LoVo (cell line): ENCODE results near the gene ATP6V0A1.
"Not testable (repeated sequence)": the region's sequence is repeated elsewhere in the genome, so short reads cannot be mapped to it uniquely, and the experiment has no call there.

ENCODE experiments used
- DNase-seq: peaks from one replicate; pipeline ENCODE4 v3.0.0-alpha.2; 2016; ENCODE audit warnings: low spot score

Gene ATP6V0A1

DNA sequence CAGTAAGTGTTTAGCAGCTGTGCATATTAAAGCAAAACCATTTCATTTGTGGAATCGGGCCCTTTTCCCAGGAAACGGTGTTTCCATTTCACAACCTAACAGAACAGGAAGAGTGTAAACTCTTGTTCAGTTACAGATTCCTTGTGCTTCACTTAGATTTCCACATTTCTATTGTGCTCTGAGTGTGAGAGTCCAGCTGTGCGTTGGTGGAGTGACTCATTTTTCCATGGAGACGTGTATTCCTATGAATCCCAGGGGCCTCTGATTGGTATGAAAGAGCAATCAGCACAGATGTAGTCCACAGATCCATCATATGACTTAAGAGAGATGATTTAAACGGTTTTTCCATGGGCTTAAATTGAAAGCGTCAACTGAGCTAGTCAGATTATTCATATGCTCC is 22.3 kb upstream of the ATP6V0A1 start:
- DNase-seq: no peak

DNA sequence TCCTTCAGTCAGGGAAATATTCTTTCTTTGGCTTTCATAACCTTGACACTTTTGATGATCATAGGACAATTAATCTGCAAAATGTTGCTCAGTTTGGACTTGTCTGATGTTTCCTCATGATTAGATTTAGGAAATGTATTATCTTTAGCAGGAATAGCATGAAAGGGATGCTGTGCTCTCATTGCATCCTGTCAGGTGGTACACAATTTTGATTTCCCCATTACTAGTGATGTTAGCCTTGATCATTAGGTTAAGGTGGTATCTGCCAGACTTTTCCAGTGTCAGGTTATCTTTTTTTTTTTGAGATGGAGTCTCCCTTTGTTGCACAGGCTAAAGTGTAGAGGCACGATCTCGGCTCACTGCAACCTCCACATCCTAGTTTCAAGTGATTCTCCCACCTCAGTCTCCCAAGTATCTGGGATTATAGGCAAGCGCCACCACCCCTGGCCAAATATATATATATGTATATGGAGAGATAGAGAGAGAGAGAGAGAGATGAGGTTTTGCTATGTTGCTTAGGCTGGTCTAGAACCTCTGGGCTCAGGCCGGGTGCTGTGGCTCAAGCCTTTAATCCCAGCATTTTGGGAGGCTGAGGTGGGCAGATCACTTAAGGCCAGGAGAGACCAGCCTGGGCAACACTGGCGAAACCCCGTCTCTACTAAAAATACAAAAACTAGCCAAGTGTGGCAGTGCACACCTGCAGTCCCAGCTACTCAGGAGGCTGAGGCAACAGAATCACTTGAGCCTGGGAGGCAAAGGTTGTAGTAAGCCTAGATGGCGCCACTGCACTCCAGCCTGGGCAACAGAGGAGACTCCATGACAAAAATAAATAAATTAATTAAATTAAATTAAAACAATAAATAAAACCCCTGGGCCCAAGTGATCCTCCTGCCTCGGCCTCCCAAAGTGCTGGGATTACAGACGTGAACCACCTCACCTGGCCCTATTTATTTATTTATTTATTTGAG is 19.8 kb upstream of the ATP6V0A1 start:
- no peak for DNase-seq

DNA sequence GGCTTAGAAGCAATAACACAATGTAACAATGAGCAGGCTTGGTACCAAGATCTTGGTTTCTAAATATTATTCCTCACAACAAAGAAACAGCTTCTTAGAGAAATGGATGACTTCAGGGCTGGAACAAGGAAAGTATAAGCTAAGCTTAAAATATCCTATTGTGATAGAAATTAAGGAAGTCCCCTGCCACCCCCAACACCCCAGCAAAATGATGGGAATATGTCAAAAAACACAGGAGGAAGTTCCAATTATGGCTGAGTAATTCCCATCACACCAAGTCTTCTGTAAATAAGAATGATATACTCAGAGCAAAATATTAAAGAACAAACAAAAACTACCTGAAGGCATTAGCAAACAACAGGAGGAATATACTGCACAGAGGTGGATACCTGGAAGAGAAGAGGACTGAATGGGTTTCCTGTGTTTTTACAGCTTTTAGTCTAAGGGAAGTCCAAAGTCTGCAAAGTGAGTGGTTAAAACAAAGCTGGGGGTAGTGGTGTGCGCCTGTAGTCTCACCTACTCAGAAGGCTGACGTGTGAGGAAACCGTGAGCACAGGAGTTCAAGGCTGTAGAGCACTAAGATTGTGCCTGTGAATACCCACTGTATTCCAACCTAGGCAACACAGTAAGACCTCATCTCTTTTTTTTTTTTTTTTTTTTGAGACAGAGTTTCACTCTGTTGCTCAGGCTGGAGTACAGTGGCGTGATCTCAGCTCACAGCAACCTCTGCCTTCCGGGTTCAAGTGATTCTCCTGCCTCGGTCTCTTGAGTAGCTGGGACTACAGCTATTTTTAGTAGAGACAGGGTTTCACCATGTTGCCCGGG is 17.1 kb upstream of the ATP6V0A1 start:
- no peak for DNase-seq

DNA sequence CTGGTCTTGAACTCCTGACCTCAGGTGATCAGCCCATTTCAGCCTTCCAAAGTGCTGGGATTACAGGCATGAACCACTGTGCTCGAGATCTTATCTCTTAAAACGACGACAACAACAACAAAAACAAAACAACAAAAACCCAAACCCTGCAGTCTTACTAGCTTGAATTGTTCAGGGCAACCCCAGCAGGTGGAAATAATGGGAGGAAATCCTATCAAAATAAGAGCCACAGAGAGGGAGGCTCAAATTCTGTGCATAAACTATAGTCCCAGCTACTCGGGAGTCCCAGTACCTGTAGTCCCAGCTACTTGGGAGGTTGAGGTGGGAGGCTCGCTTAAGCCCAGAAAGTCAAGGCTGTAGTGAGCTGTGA is 16.5 kb upstream of the ATP6V0A1 start:
- no peak for DNase-seq

DNA sequence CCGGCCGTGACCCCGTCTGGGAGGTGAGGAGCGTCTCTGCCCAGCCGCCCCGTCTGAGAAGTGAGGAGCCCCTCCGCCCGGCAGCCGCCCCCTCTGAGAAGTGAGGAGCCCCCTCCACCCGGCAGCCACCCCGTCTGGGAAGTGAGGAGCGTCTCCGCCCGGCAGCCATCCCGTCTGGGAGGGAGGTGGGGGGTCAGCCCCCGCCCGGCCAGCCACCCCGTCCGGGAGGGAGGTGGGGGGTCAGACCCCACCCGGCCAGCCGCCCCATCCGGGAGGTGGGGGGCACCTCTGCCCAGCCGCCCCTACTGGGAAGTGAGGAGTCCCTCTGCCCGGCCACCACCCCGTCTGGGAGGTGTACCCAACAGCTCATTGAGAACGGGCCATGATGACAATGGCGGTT is 9.5 kb upstream of the ATP6V0A1 start:
- not testable (repeated sequence) for DNase-seq

DNA sequence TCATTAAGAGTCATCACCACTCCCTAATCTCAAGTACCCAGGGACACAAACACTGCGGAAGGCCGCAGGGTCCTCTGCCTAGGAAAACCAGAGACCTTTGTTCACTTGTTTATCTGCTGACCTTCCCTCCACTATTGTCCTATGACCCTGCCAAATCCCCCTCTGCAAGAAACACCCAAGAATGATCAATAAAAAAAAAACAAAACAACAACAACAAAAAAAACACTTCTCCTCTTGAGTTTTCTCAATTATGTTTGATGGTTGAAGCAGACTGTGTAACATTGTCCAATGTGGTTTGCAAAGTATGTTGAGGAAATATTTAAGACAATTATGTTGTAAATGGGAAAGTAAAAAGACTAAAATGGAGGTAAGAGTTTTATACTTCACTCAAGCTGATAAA is 8.8 kb upstream of the ATP6V0A1 start:
- DNase-seq: not testable (repeated sequence)

DNA sequence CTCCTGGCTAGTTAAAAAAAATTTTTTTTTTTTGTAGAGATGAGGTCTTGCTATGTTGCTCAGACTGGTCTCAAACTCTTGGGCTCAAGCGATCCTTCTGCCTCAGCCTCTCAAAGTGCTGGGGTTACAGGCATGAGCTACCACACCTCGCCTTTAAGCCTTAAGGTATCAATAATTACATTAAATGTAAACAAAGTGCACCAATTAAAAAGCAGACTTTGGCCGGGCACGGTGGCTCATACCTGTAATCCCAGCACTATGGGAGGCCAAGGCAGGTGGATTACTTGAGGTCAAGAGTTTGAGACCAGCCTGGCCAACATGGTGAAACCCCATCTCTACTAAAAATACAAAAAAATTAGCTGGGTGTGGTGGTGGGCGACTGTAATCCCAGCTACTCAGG is 7.4 kb upstream of the ATP6V0A1 start:
- DNase-seq: not testable (repeated sequence)

DNA sequence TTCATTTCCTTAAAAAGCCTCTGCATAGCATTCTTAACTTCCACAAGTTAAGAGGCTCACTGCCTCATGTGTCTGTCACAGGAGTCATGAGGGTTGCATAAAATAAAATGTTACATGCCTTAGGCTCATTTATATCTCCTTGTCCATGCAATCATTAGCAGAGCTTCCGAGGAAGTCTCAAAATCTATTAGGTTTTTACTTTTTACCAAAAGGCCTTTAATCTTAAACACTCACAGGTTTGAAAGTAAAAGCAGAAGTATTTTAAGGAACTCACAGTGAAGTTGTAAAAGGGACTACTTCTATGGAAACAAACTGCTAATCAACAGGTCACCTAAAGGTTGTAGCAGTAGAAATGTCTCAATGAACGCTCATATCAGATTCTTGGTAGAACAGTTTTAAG is 5.2 kb upstream of the ATP6V0A1 start:
- no peak for DNase-seq

DNA sequence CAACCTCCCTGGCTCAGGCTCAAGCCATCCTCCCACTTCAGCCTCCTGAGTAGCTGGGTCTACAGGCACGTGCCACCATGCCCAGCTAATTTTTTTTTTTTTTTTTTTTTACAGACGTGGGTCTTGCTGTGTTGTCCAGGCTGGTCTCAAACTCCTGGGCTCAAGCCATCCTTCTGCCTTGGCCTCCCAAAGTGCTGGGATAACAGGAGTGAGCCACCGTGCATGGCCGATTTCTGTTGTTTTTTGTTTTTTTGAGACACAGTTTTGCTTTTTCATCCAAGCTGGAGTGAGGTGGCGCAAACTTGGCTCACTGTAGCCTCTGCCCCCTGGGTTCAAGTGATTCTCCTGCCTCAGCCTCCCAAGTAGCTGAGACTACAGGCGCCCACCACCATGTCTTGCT is 3.7 kb upstream of the ATP6V0A1 start:
- DNase-seq: not testable (repeated sequence)

DNA sequence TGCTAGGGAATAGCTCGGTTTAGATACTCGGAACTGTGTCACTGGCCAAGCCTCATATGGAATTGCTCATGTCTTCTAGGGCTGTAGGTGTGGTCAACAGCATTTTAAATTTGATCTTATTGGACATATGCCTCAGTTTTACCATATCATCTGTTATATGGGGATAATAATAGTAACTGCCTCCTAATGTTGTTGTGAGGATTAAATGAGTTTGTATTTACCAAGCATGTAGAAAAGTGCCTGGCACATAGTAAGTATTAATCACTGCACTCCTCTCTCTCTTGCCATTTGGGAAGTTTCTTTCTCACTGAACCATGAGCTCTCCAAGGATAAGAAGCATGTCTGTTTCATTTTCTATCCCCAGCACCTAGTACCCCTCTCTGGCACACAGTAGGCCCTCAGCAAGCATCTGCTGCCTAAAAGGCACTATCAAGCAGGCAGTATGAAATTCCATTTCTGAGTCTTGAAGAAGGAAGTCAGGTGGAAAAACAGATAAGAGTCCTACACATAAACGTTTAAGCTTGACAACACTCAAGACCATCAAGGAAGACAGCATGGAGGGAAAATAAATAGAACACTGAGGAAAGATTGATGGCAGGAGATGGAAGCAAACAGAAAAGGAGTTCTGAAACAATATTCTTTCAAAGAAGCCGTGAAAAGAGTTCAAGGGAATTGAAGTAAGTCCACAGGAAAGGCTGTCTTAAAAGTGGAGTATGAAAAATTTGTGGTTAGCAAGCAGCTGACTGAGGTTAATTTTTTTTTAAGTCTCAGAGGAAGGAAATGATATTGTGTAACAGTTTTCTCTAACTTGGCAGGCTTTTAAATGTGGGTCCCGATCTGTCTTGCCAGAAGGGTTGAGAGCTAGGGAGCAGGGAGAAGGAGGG is 2.2 kb upstream of the ATP6V0A1 start:
- DNase-seq: no peak

DNA sequence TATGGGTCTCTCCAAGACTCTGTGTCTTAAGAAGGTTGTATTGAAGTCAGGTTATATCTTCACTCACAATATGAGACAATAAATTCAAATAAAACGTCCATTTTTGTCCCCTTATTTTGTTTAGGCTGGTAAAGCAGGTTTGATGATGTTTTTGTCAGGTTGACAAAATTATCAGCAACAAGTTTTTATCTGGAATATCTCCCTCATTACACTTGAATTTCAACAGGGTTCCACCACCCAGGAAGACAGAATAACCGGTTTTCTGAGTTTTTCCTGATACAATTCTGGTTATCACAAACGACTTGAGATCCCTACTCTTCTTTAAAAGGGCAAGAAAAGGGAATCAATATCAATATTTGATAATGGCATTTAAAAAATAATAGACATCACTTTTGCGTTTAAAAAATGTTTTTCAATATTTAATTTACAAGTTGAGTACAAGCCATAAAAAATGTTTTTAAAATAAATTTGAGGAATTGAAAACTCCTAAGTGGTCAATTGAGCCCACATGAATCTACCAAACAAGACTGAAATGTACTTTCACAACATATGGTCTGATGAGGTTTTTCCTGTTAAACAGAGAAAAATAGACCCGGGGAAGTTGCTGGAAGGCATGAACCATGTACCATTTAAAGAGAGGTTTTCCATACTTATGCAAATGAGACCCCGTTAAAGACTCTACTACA is 1.4 kb upstream of the ATP6V0A1 start:
- no peak for DNase-seq

DNA sequence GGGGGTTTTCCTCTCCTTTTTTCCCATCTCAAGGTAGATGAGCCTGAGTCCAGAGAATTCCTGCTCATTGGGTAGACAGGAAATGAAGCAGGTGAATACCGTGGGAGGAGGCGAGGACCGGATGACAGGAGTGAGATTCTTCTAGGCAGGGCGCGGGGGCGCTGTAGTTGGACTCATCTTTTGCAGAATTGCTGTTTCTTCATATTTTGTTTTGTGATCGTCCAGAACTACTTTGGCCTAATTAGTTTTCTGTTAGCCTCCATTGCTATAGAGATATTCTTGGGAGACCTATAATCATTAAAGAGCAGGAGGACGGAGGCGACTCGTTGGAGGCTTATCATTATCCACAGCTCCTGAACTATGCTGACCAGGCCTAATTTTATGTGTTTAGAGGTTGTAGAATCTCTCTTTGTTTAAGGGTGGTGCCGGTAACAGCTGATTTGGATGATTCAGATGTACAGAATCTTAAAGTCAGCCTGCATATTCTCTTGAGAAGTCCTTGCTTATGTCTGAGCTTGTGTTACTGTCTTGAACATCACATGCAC is 650 bp downstream of the ATP6V0A1 start:
- peak; percentile 38 for DNase-seq

DNA sequence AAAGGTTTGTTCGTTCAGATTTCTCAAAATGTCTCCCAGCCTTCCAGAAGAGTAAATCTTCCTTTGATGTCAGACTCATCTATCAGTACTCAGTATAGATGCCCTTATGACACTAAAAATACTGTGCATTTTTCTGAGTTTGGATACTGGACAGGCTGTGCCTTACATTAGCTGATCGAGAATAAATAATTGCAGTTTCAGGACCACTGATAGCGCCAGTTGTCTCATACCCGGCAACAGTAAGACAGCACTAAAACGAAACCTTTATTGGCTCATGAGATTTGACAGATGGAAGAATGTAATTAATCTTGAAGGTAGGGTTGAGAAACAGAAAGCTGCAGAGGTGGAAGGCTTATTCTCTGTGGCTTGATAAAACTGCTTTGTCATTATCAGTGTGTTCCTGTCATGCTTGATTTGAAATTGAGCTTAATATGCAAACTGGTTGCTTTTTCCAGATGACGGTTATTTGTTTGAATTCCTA is 1.2 kb downstream of the ATP6V0A1 start:
- DNase-seq: no peak

DNA sequence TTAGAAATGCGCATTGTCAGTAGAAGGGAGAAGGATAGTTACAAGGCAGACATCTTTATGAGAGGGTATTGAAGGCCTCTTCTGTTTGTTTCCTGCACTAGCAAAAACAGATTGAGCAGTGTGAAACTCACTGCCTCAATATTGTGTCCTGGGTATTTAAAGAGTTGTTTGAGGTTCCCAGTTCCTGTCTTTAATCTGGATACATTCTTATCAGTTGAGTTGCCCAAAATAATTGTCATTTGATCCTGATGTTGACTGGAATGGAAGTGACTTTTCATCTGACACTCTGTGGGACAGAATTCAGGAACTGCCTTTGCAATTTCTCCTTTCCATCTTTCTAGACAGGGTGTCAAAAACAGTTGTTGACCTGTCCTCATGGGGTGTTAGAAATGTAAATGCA is 1.7 kb downstream of the ATP6V0A1 start:
- no peak for DNase-seq

DNA sequence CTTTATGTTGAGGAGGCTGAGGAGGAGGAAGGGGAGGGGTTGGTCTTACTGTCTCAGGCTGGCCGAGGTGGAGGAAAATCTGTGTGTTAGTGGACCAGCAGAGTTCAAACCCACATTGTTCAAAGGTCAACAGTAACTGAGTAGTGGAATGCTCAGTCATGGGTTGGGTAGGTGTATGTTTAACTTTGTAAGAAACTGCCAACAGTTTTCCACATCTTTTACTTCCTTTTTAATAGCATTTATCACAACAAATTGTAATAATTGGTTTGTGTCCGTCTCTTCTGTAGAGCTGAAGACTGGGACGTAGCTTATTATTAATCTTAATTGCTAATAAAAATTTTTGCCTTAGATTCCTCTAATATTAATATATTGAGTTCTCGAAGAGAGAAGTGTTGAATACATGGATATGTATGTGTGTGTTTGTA is 5.3 kb downstream of the ATP6V0A1 start:
- peak; percentile 34 for DNase-seq

DNA sequence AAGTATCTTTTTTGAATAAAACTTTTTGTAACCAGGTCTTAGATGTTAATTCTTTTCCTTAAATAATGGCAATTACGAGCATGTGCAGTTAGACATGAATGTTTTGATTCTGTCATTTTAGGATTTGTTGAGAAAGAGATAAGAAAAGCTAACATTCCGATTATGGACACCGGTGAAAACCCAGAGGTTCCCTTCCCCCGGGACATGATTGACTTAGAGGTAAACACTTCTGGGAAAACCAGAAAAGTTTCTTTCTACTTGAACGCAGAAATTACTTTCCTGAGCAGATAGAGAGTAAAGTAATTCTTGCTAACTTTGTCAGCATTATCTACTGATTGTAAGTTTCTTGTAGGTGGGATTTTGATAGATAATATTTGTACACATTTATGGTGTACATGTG is 9.2 kb downstream of the ATP6V0A1 start:
- no peak for DNase-seq

DNA sequence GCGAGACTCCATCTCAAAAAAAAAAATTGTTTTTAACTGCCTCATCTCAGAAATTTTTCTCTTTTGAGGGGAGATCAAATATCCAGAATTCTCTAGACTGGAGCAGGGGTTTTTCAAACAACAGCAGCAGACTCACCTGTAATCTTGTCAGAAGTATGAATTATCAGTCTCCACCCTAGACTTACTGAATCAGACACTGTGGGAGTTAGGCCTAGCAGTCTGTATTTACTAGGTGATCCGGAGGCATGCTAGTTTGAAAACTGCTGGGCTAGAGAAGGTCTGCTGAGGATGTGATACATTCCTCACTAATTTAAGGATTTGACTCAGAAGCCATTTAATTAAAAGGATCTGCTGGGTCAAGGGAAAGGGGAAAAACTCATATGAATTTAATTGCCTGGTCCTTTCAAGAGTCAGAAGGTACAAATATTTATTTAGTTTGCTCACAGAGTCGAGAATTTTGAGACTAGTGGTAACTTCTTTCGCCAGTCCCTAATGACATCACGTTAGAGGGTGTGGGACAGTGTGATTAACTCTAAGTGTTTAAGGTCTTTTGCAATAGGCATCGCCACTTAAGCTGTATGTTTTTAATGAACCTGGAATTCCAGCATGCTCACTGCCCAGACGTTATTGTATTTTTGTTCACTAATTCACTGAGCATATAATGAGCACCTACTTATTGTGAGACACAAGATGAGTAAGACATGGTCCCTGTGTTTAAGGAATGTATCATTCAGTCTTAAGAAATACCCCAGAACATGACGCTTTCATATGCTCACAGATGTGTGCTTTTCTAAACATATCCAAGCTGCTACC is 14.2 kb downstream of the ATP6V0A1 start:
- DNase-seq: no peak

DNA sequence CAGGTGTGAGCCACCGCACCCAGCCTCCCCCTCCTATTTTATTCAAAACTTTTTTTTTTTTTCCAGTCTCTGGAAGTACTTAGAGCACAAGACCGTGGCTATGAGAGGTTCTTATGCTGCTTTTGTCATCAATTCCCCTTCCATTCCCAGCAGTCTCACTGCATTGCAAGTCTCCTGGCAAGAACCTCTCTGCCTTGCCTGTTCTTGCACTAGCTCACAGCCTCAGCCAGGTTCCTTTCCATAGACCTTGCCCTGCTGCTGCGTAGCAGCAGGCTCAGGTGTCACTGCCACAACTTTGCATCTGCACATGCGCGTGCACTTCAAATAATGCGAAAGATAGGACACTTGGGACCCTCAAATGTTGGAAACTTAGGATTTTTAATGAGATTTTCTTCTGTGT is 15.6 kb downstream of the ATP6V0A1 start:
- DNase-seq: no peak

DNA sequence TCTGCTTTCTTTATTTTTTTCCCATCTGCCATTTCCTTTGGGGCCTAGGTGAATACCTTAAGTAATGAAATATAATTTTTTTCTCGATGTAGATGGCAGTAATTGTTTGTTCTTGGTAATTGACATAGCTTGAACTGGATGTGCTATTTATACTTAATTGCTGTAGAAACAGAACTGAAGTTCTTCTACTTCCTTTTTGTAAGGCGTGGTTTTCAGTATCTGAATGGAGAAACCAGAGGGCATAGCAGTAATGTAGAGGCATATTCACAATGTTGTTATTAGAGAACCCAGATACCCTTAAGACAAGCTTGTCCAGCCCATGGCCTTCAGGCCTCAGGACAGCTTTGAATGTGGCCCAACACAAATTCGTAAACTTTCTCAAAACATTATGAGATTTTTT is 16.4 kb downstream of the ATP6V0A1 start:
- no peak for DNase-seq

DNA sequence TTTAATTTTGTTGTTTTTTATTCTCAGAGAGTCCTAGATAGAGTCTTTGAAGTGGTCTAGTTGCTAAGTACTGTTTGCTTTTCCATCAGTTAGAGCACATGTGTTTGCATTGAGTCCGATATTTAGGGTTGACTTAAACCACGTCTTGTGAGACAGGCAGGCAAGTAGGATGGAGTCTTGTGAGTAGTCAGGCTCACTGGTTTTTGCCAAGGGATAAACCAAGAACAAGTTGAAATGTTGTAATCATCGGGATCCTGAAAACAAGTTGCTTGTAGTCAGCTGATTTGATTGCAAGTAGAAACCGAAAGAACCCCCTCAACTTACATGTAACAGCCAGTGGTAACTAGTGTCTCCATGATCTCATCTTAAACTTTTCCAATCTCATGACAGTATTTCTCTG is 17.2 kb downstream of the ATP6V0A1 start:
- no peak for DNase-seq
